22Rv1 (cell line): ENCODE data around the gene PEAK3.
A peak's percentile ranks its signal among the peaks of the same experiment; 100 is the strongest.

Experiments used
- H3K27ac ChIP-seq: fragments of 450-650 bp; 2 replicates; pipeline ENCODE4 v1.5.1; 2017
- ZFX ChIP-seq: fragments of 450-650 bp; IDR thresholded peaks from 2 replicates; pipeline ENCODE4 v1.6.1; 2017; ENCODE audit warnings: antibody characterized with exemption, borderline replicate concordance
- TF ChIP-seq, protein P1 (sequence below): fragments of 450-650 bp; IDR thresholded peaks from 2 replicates; pipeline ENCODE4 v1.5.1; 2017; ENCODE audit warnings: mild to moderate bottlenecking

Gene PEAK3

GRCh38 chr19:2254064-2254872, 27.7 kb downstream of the PEAK3 start:
- TF ChIP-seq, protein P1, sequence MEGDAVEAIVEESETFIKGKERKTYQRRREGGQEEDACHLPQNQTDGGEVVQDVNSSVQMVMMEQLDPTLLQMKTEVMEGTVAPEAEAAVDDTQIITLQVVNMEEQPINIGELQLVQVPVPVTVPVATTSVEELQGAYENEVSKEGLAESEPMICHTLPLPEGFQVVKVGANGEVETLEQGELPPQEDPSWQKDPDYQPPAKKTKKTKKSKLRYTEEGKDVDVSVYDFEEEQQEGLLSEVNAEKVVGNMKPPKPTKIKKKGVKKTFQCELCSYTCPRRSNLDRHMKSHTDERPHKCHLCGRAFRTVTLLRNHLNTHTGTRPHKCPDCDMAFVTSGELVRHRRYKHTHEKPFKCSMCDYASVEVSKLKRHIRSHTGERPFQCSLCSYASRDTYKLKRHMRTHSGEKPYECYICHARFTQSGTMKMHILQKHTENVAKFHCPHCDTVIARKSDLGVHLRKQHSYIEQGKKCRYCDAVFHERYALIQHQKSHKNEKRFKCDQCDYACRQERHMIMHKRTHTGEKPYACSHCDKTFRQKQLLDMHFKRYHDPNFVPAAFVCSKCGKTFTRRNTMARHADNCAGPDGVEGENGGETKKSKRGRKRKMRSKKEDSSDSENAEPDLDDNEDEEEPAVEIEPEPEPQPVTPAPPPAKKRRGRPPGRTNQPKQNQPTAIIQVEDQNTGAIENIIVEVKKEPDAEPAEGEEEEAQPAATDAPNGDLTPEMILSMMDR, result no peak
- TF ChIP-seq ZFX, result no peak
- no peak overlapping the region for H3K27ac ChIP-seq

DNA sequence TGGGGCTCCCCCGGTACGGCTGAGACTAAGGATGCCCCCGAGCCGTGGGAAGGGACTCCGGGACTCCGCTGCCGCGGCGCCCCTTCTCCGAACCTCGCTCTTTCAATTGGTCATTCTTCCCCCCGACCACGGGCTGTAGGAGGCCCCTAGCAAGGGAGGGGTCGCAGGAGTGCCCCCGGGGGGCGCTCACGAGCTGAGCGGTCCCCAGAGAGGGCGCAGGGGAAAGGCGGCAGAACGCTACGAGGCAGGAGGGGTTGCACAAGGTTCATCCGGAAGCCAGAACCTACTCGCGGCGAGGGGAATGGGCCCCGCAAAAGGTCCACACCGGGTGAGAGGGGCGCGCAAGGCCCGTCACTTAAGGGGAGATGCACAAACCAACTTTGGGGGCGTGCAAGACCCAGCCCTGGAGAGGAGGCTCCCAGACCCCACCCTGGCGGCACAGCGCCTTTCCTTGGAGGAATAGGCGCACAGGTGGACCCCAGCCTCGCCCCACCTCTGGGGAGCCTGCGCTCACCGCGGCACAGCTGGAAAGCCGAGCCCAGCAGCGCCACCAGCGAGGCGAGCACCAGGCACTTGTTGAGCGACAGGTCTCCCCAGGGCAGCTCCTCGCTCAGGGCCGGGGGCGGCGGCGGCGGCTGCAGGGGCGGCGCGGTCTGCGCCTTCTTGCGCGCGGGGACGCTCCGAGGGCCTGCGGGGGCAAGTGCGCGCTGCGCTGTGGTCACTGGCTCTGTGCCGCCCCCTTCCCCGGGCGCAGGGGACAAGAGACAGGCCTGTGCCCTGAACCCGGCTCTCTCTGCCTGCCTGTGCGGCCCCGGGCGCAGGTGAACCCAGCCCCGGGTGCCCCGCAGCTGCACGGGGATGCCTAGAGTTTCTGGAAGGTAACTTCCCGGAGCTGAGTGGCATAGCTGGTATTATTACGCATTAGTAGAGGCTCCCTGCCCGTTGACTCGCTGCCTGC, 28.6 kb downstream of the PEAK3 start:
- H3K27ac ChIP-seq, result no peak overlapping the region
- TF ChIP-seq, protein P1, result 0 out of 2 replicates have a peak, but pooled peaks have one; percentile 14
- no peak for TF ChIP-seq ZFX

GRCh38 chr19:2252797-2253105, 29.2 kb downstream of the PEAK3 start:
- no peak overlapping the region for H3K27ac ChIP-seq
- TF ChIP-seq ZFX, result no peak
- TF ChIP-seq, protein P1, result no peak

GRCh38 chr19:2252055-2252796, 29.7 kb downstream of the PEAK3 start:
- no peak for TF ChIP-seq ZFX
- no peak overlapping the region for H3K27ac ChIP-seq

GRCh38 chr19:2251106-2252054, 30.6 kb downstream of the PEAK3 start:
- TF ChIP-seq, protein P1, result no peak
- no peak for TF ChIP-seq ZFX
- no peak overlapping the region for H3K27ac ChIP-seq

DNA sequence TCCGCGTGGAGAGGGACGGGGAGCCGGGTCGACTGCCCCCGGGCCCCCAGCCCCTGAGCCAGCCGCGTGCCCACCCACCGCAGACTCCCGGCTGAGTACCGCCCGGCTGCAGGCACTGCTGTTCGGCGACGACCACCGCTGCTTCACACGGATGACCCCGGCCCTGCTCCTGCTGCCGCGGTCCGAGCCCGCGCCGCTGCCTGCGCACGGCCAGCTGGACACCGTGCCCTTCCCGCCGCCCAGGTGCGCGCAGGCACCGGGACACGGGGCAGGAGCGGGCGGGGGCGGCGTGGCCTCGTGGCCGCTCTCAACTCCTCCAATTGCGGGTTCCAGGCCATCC, 31.2 kb downstream of the PEAK3 start:
- no peak overlapping the region for H3K27ac ChIP-seq
- TF ChIP-seq ZFX, result no peak
- TF ChIP-seq, protein P1, result no peak
